CD14-positive monocyte (primary cell): Measurements from ENCODE around the gene GPC6. TPM values are rescaled to one million over a fixed set of nuclear protein-coding genes. Genes with fewer than 3 reads are reported as not detected.

ENCODE experiments used
- DNase-seq, 3 donors: peaks; one replicate each; pipeline ENCODE4 v3.0.0-alpha.2; 2011 to 2022
- H2AFZ ChIP-seq: 2 replicates; pipeline ENCODE4 v1.6.0; 2012; ENCODE audit warnings: mild to moderate bottlenecking, low read depth, low read length, inconsistent platforms; ENCODE audit not compliant: insufficient read depth, poor library complexity, severe bottlenecking
- H3K27ac ChIP-seq, 2 donors: 1 replicate in 1 of 2; 2 replicates in 1 of 2; pipeline ENCODE4 v1.5.1; 2012 to 2013; ENCODE audit warnings: low read length in 2 of 2, control low read depth in 1 of 2, inconsistent platforms in 1 of 2, low read depth in 1 of 2, mild to moderate bottlenecking in 1 of 2
- H3K27me3 ChIP-seq, 2 donors: one replicate each; pipeline versions ENCODE4 v1.6.0 to v1.6.1; 2011 to 2013; ENCODE audit warnings: low read length in 2 of 2; ENCODE audit not compliant: control insufficient read depth in 2 of 2, insufficient read depth in 2 of 2
- H3K36me3 ChIP-seq, 2 donors: replicated peaks in 1 of 2; 1 replicate in 1 of 2; 2 replicates in 1 of 2; pipeline versions ENCODE4 v1.5.1 to v1.6.1; 2012 to 2013; ENCODE audit warnings: low read length in 2 of 2, control low read depth in 1 of 2, inconsistent platforms in 1 of 2, mild to moderate bottlenecking in 1 of 2; ENCODE audit not compliant: insufficient read depth in 2 of 2, control insufficient read depth in 1 of 2
- H3K4me1 ChIP-seq, 2 donors: 1 replicate in 1 of 2; 2 replicates in 1 of 2; pipeline versions ENCODE4 v1.5.1 to v1.6.1; 2012 to 2013; ENCODE audit warnings: low read length in 2 of 2, control low read depth in 1 of 2, inconsistent platforms in 1 of 2, mild to moderate bottlenecking in 1 of 2, moderate library complexity in 1 of 2; ENCODE audit not compliant: insufficient read depth in 2 of 2, control insufficient read depth in 1 of 2
- H3K4me2 ChIP-seq: replicated peaks from 2 replicates; pipeline ENCODE3; 2012; ENCODE audit warnings: low read length, moderate library complexity, mild to moderate bottlenecking; ENCODE audit not compliant: poor library complexity, severe bottlenecking; ENCODE audit errors: extremely low read depth
- H3K4me3 ChIP-seq, 3 experiments: fragments of 200-600 bp in 1 of 3; sonication (generic) in 1 of 3; replicated peaks in 1 of 3; 1 replicate in 2 of 3; 2 replicates in 1 of 3; pipeline ENCODE4 v1.5.1; 2011 to 2013; ENCODE audit warnings: low read length in 3 of 3, mild to moderate bottlenecking in 3 of 3, control low read depth in 2 of 3, low read depth in 2 of 3, inconsistent platforms in 1 of 3, moderate library complexity in 1 of 3
- H3K79me2 ChIP-seq: 2 replicates; pipeline ENCODE4 v1.6.0; 2012; ENCODE audit warnings: mild to moderate bottlenecking, control low read depth, inconsistent platforms, low read length, moderate library complexity; ENCODE audit not compliant: insufficient read depth
- H3K9ac ChIP-seq: 2 replicates; pipeline ENCODE4 v1.6.0; 2017; ENCODE audit warnings: low read length, mild to moderate bottlenecking; ENCODE audit not compliant: insufficient read depth, poor library complexity, severe bottlenecking
- H3K9me3 ChIP-seq, 2 donors: replicated peaks in 1 of 2; 1 replicate in 1 of 2; 2 replicates in 1 of 2; pipeline versions ENCODE4 v1.5.1 to v1.6.1; 2012 to 2013; ENCODE audit warnings: low read length in 2 of 2, control low read depth in 1 of 2; ENCODE audit not compliant: control insufficient read depth in 1 of 2, insufficient read depth in 1 of 2
- H4K20me1 ChIP-seq: 2 replicates; pipeline ENCODE4 v1.6.0; 2012; ENCODE audit warnings: mild to moderate bottlenecking, low read length, control low read depth, moderate library complexity; ENCODE audit not compliant: insufficient read depth
- H3K27ac Mint-ChIP-seq, 7 donors: one replicate each; pipeline ENCODE4 v1.8.0; 2020; ENCODE audit warnings: mild to moderate bottlenecking in 7 of 7, mixed read lengths in 7 of 7, moderate library complexity in 6 of 7, inconsistent platforms in 2 of 7
- H3K27me3 Mint-ChIP-seq, 3 donors: one replicate each; pipeline ENCODE4 v1.8.0; 2021 to 2022; ENCODE audit warnings: low read depth in 3 of 3, mild to moderate bottlenecking in 3 of 3, mixed read lengths in 3 of 3, moderate library complexity in 3 of 3, inconsistent platforms in 1 of 3
- H3K36me3 Mint-ChIP-seq, 2 donors: one replicate each; pipeline ENCODE4 v1.8.0; 2020; ENCODE audit warnings: mixed read lengths in 2 of 2, inconsistent platforms in 1 of 2, mild to moderate bottlenecking in 1 of 2
- H3K4me1 Mint-ChIP-seq: one replicate; pipeline ENCODE4 v1.8.0; 2020; ENCODE audit warnings: mild to moderate bottlenecking, mixed read lengths
- H3K4me3 Mint-ChIP-seq, 2 donors: one replicate each; pipeline ENCODE4 v1.8.0; 2020; ENCODE audit warnings: mild to moderate bottlenecking in 2 of 2, mixed read lengths in 2 of 2, moderate library complexity in 1 of 2
- H3K9me3 Mint-ChIP-seq, 7 donors: one replicate each; pipeline ENCODE4 v1.8.0; 2020 to 2022; ENCODE audit warnings: mixed read lengths in 7 of 7, mild to moderate bottlenecking in 6 of 7, moderate library complexity in 6 of 7, inconsistent platforms in 2 of 7
- WGBS: methylation state at CpG from one replicate; pipeline ENCODE4 v1.1.5; 2013; ENCODE audit warnings: missing lambda C conversion rate; ENCODE audit not compliant: insufficient coverage; 5-methylcytosine and 5-hydroxymethylcytosine counted together
- intact Hi-C, 2 donors: fragments of 100-400 bp; cut with micrococcal nuclease; formaldehyde crosslinking; loops; one replicate each; pipeline versions ENCODE4 v1.15.0 to v1.15.1; 2023
- polyA plus RNA-seq, 3 donors: library from polyadenylated mRNA; depleted of rRNA in 1 of 3; unstranded in 2 of 3; stranded (reverse) in 1 of 3; fragments of 300-500 nt in 2 of 3; fragments of >200 nt in 1 of 3; fragmentation: Illumina TruSeq in 2 of 3; gene quantifications; 1 replicate in 2 of 3; 2 replicates in 1 of 3; pipeline ENCODE4 v1.2.3, GENCODE V29; 2012 to 2021
- TF ChIP-seq, protein P1 (sequence below): fragments of 200-600 bp; IDR thresholded peaks from one replicate; pipeline ENCODE4 v1.8.0; 2022; ENCODE audit warnings: antibody characterized with exemption, mild to moderate bottlenecking

Gene GPC6
- polyA plus RNA-seq, 3 donors: not detected

DNA sequence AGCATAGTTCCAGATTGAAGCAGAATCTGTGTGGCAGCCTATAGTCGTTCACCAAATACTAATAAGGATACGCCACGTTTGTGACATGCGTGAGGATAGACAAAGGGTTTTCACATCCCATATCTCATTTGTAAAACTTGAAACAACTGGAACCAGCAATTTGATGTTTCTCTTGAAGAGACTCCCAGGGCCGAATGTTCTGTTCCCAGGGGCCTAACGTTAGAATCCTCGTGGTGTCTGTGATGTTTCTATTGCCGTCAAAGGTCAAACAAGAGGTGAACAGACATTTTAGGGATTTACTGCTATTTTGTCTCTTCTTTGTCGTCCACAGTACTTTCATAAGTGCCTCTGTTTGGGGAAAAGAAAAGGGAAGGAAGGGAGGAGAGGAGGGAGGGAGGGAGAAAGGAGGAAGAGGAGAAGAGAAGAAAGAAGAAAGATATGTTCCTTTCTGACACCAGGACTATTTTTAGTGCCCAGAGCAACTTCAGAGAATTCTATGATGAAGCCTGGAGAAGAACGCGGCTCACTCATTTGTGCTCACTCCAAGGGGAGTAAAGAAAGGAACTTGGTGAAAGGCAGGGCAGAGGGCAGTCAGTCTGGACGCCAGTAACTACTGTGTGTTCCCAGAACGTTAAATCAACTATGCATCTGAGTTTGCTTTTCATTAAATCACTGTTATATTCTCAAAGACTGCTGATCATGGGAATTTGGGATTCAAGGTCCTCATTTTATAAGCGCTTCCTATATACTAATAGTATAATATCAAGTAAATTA, 1098.3 kb downstream of the GPC6 start:
- H3K27me3 ChIP-seq: no peaks in the 10 kb centered on the region
- H4K20me1 ChIP-seq: no peaks in the 10 kb centered on the region
- peaks cover 0 to 20% of the 10 kb centered on the region in 2 donors for H3K4me1 ChIP-seq
- Mint-ChIP-seq H3K9me3 (peaks cover 0 to 4% (median 0%) of the 10 kb centered on the region in 7 donors), H3K27ac (no peak overlapping the region), H3K27me3 (peaks cover 0 to 1% (median 0%) of the 10 kb centered on the region in 3 donors), H3K36me3 (no peaks in the 10 kb centered on the region), H3K4me1 (peaks cover 5% of the 10 kb centered on the region), H3K4me3 (no peak overlapping the region)
- no peak overlapping the region for H3K27ac ChIP-seq
- no peaks in the 10 kb centered on the region for H3K79me2 ChIP-seq
- H3K9ac ChIP-seq: no peak overlapping the region
- intact Hi-C loops: no loop called here
- no peak overlapping the region for H3K4me3 ChIP-seq
- H3K4me2 ChIP-seq: no peak overlapping the region
- no peaks in the 10 kb centered on the region for H3K9me3 ChIP-seq
- no peaks in the 10 kb centered on the region for H3K36me3 ChIP-seq
- TF ChIP-seq, protein P1, sequence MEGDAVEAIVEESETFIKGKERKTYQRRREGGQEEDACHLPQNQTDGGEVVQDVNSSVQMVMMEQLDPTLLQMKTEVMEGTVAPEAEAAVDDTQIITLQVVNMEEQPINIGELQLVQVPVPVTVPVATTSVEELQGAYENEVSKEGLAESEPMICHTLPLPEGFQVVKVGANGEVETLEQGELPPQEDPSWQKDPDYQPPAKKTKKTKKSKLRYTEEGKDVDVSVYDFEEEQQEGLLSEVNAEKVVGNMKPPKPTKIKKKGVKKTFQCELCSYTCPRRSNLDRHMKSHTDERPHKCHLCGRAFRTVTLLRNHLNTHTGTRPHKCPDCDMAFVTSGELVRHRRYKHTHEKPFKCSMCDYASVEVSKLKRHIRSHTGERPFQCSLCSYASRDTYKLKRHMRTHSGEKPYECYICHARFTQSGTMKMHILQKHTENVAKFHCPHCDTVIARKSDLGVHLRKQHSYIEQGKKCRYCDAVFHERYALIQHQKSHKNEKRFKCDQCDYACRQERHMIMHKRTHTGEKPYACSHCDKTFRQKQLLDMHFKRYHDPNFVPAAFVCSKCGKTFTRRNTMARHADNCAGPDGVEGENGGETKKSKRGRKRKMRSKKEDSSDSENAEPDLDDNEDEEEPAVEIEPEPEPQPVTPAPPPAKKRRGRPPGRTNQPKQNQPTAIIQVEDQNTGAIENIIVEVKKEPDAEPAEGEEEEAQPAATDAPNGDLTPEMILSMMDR: no peak
- DNase-seq: no peak
- WGBS: 69% methylated on average over 7 of the region's 14 CpGs
- no peak overlapping the region for H2AFZ ChIP-seq

GRCh38 chr13:94325650-94326049, 1099.0 kb downstream of the GPC6 start:
- DNase-seq: no peak
- no peaks in the 10 kb centered on the region for H3K36me3 Mint-ChIP-seq
- Histone ChIP-seq H2AFZ (no peak overlapping the region), H3K36me3 (no peaks in the 10 kb centered on the region), H3K4me1 (peaks cover 0 to 23% of the 10 kb centered on the region in 2 donors), H3K27ac (no peak overlapping the region), H3K9me3 (no peaks in the 10 kb centered on the region), H3K79me2 (no peaks in the 10 kb centered on the region), H3K4me2 (no peak overlapping the region), H3K9ac (no peak overlapping the region), H3K27me3 (no peaks in the 10 kb centered on the region), H3K4me3 (no peak overlapping the region), H4K20me1 (no peaks in the 10 kb centered on the region)
- no peak overlapping the region for H3K27ac Mint-ChIP-seq
- H3K27me3 Mint-ChIP-seq: peaks cover 0 to 1% (median 0%) of the 10 kb centered on the region in 3 donors
- no peak overlapping the region for H3K4me3 Mint-ChIP-seq
- H3K9me3 Mint-ChIP-seq: peaks cover 0 to 3% (median 0%) of the 10 kb centered on the region in 7 donors
- TF ChIP-seq, protein P1: no peak
- WGBS: 93% methylated on average over 4 of the region's 6 CpGs
- intact Hi-C loops: no loop called here
- peaks cover 5% of the 10 kb centered on the region for H3K4me1 Mint-ChIP-seq
